HG02885 (cell line): ENCODE data around the gene FCHSD2.

Source experiments
- ATAC-seq: cut with Tn5 transposase; IDR thresholded peaks from one replicate; pipeline ENCODE4 v1.9.1; 2021; ENCODE audit warnings: mild to moderate bottlenecking; ENCODE audit not compliant: unreplicated experiment, poor library complexity

FCHSD2 gene

DNA sequence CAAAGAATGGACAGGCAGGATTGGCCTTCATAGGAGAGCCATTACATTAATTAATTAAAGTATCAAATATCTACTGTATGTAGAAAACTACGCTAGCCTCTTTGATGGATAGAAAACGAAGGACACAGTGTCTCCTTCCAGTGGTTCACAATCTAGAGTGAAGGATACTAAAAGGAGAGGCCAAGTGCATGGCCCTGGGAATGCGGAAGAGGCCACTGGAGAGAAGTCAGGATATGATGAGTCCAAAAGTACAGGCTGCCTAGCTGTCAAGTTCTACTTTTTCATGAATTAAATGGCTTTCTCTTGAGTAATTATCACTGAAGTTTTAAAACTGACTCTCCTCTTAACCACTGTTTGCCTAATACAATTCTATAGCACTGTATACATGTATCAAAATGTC is 286.1 kb downstream of the FCHSD2 start:
- ATAC-seq = no peak

DNA sequence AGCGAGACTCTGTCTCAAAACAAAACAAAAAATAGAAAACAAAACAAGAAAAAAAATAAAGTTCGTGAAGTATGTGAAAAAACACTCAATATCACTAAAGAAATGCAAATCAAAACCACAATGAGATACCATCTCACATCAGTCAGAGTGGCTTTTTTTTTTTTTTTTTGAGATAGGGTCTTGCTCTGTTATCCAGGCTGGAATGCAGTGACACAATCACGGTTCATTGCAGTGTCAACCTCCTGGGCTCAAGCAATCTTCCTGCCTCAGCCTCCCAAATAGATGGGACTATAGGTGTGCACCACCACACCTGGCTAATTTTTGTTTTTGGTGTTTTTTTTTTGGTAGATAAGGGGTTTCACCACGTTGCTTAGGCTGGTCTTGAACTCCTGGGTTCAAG is 290.4 kb downstream of the FCHSD2 start:
- ATAC-seq = no peak

DNA sequence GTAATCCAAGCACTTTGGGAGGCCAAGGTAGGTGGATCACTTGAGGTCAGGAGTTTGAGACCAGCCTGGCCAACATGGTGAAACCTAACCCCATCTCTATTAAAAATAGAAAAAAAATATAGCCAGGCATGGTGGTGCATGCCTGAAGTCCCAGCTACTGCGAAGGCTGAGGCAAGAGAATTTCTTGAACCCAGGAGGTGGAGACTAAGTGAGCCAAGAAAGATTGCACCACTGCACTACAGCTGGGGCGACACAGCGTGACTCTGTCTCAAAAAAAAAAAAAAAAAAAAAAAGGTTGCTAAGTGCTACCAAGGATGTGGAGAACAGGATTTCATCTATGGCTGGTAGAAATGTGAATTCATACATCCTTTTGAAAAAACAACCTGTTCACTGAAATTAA is 291.3 kb downstream of the FCHSD2 start:
- no peak for ATAC-seq

DNA sequence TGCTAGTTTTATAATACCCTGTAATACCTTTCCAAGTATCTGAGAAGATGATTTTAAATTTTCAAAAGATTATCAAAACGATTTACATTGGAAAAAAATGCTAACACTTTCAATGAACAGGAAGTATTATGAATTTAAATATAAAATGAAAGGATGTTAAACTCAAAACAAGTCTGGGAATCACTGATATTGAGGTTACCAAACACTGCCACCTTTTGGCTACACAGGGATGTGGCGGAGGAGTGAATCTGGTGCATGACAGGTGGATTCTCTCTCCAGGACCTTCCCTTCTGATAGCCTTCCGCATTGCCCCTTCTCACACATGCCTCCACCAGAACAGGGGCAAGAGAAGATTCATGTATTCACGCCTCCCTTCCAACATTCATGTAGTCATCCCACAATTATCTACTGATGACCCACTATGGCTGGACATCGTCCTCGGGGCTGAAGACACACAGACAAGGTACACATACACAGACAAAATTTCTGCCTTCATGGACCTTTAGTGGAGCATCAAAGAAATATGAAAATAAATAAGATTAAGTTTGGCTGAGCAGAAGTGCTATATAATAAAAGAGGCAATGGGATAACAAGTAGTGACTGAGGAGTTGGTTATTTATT is 293.2 kb downstream of the FCHSD2 start:
- ATAC-seq = no peak

DNA sequence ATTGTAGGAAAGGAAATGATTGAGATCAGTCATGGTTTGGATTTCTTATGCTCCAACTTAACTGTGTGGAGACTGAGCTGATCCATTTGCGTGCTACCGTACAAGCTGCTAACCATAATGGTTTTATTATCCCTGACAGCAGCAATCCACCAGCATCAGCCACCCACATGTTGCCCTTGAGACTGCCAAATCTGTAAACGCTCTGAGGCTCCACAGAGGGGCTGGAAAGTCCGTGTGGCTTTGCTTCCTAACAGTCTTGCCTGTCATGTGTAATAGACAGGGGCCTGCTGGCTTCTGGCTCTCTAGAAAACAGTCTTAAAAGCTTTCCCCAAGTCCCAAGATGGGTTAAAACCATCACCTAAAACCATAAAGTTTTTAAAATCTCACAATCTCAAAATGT is 297.8 kb downstream of the FCHSD2 start:
- no peak for ATAC-seq

DNA sequence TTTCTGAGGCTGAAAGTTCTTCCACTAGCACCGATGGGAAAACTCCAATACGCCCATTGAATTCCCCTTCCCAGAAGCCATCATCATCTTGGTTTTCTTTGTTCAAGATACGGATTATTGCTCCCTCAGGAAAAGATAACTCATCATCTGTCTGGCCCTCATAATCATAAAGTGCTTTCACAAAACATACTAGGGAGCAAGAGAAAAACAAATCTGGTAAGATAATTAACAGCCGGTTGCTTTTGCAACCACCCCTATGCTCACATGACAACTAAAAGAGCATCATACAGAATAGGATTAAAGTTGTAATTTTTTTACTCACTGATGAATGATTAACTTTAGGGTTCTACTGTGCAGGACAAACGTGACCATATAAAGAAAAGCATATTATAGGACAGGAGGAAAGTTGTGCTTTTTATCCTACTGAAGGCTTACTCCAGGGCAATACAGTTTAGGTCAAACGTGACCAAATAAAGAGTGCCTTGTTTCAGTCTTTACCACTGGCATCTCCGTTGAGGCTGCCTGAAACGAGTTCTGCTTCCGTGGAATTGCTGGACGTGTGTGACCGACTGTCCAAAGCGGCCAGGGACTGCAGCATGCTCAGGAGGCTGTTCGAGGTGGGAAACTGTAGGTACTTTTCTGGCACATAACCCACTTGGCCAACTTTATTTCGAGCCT is 299.3 kb downstream of the FCHSD2 start:
- ATAC-seq = no peak

DNA sequence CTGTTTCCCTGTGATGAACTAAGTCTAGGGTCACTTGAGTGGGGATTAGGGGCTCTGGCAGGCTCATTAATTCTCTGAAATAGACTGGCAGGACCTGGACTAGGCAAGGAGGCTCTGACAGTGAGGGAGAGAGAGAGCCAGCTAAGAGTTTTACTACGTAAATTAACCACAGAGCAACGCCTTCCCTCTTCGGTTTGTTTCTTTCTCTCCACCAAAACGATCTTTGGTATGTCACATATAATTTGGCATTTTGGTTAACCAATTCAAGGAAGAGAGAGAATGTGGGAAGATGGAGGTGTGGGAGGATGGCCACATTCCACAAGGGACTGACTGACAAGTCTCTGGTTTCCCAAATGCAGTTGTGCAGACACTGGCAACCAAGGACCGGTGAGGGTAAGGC is 300.0 kb downstream of the FCHSD2 start:
- ATAC-seq = no peak

DNA sequence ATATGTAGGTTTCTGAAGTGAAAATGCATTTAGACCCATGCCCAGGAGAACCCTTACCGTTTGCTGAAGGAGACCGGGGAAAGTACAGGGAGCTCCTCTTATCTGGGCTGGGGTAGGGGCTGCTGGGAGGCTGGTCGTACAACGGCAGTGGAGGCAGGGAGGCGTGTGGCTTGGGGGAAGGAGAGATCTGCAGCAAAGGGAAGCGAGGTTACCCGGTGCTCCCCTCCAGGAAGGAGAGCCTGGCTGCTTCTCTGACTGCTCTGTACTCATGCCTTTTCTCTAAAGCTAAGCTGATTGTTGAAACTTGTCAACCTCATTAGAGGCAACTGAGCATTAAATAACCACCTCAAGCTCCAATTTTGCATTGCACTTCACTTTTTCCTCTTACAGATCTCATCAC is 300.7 kb downstream of the FCHSD2 start:
- no peak for ATAC-seq

DNA sequence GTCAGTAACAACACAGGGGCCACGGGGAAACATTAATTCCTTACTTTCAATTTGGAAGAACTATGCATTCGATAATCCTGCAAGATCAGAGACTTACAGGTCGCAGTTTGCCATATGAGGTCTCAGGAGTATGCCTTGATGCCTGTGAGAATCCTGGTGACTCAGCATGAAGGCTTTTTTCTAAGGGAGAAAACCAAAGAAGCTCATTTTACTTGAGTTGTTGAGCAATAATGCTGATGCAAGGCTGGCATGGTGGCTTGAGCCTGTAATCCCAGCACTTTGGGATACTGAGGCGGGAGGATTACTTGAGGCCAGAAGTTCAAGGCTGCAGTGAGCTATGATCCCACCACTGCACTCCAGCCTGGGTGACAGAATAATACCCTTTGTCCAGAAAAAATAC is 301.3 kb downstream of the FCHSD2 start:
- ATAC-seq = no peak

DNA sequence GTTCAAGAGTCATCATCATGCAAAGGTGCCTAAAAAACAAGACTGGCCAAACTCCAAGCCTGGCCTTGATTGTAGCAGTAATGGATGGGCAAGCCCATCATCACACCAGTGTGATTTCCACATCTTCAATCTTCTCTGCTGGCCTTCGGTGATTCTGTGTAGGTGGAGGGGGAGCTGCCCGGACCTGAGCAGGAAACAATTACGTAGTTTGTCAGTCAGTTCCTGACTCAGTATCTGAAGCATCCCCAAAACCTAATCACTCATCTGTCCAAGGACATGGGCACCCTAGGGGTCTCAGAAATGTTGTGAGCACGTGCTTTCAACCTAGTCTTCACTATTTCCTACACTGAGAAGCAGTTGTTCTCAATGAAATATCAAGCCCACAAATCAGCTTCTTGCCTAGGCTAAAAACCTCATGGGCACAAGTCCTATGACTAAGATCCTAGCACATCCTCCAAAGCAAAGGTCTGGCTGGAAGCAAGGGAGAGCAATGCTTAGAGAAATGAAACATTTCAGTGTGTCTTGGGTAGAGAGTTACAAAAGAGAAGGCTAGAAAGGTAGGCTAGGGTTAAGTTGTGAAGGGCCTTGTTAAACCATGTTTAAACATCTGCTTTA is 303.3 kb downstream of the FCHSD2 start:
- no peak for ATAC-seq

DNA sequence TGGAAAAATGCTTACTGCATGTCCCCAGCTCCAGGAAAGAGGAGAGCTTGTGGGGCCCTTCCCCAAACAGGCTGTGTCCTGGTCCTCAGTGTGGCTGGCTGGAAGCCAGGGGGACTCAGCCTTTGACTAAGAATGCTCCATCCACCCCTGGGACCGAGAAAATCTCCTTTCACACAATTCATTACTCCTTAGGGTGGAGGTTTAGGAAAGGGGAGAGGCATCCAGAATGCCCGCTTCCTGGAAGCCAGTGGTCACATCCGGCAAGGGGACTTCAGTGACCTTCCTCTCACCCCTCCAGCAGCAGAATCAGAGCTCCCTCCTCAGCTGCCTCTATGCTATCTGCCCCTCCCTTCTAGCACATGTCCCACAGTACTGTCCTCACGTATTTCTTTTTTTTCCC is 306.0 kb downstream of the FCHSD2 start:
- no peak for ATAC-seq

DNA sequence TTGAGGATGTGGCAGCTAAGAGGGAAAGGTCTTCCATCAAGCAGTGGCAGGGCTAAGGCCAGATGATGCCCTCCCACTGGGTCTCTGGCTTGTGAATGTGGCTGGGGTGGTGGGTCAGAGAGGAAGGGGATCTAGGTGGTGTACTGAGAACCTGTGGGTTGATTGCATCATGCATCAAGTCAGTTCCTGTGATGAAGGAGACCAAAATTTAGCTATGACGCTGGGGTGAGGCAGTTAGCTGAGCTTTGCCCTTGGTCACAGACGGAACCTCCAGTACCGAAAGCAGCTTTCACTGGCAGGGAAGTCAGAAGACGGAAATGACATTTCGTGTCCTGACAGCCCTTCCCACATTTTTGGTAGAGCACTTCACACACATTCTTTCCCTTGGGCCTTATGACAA is 307.2 kb downstream of the FCHSD2 start:
- ATAC-seq = no peak

DNA sequence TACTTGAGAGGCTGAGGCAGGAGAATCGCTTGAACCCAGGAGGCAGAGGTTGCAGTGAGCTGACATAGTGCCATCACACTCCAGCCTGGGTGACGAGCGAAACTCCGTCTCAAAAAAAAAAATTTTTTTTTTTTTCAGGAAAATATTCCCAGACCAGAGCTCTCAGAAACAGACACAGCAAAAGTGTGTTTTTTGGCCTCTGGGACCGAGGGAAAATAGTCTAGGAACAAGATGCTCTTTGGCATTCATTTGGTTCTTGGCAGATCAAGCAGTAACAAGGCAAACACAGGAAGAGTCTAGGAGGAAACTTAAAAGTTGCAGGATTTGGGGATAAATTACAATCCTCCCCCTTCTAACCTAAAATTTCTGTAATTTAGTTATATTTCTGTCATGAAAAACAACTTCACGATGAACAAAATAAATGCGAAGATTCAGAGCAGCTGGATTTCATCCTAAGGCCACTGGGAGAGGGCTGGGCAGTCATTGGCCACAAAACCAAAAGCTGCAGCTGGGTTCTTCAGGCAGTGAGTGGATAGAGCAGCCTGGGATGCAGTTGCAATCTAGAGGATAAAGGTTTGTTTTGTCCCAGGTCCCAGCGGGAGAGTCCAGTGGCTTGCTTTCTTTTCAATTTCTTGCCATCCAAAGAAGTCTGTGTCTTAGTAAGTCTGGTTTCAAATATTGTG is 308.2 kb downstream of the FCHSD2 start:
- ATAC-seq = no peak

DNA sequence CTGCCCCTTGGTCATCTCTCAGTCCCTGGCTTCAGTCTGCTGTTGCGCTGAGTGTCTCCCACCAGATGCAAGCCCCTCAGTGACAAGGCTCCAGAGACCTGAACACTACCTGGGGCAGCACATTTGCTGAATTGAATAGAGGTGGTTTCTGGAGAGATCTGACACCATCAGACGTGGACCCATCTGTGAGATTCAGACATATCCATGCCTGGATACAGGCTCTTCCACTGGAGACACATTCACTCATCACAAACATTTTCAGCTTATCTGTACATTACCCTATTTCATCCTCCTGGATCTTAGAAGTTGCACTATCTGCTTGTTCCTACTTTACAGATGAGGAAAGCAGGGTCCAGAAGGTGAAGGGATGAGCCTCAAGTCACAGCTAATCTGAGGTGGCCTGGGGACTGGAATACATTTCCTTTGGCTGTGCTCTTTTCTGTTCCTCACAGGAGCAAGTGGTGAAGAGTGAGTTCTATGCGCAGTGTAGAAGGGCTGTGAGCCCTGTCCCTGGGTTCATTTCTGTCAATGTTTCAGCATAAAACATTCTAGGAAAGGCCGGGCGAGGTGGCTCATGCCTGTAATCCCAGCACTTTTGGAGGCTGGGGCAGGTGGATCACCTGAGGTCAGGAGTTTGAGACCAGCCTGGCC is 308.9 kb downstream of the FCHSD2 start:
- no peak for ATAC-seq

DNA sequence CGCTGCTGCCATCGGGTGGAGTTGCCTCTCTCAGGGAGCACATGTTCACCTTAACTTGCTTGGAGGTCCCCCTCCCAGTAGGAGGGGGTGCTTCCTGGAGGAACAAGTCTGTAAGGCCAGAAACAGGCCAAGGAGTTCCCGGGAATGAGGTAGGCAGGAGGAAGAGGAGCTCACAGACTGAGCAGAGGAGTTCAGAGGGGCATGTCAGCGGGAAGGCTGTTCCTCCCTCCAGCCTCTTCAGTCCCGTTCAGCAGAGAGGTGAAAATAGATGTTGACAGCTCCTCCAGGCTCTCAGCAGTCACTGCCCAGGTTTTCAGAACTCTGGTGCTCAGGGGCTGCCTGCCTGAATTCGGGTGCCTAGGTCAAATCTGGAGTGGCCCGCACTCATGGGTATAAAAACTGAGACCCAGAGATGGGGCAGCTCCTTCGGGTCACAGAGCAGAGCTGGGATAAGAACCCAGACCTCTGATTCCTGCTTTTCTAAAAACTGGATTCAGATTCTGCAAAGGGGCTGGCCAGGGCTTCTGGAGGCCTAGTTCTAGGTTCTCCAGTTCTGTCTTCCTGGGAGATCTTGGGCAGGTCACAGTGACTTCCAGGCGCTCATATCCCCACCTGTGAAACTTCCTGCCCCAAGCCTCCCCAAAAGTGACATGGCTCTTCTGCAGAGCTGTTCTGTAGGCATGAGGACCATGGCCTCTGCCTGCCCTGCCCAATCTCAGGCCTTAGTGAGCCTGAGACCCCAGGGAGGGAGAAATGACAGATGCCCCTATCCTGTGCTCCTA is 309.6 kb downstream of the FCHSD2 start:
- no peak for ATAC-seq

DNA sequence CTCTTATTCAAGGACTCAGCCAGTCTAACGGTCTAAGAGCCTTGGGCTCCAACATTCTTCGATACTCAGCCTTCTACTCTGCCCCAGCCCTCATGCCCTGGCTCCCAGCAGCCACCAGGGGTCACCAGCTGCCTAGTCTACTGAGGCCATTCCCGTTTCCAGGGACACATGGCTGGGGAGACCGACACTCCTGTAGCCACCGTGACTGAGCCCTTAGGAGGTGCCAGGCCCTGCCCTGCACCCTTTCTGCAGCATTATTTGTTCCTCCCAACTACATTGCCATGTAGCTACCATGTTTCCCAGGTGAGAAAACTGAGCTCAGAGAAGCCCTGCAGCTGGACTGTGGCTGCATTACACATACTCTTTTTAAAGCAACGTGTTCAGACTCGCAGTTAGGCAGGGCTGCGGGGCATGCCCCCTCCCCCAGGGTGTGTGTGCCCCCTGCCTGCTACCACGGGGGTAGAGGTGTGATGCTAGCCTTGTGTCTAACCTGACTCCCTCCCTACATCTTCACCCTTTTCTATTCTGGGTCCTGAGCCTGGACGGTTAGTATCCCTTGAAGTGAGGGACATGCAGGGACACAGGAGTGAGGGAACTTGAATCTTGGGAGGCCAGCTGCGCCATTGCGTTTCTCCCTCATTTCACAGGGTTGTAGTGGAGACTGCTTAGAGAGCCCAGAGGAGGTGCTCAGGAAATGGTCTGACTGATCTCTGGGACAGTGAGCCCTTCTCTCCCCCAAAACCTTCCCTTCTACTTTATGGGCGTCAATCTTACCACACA is 310.4 kb downstream of the FCHSD2 start:
- ATAC-seq = no peak

DNA sequence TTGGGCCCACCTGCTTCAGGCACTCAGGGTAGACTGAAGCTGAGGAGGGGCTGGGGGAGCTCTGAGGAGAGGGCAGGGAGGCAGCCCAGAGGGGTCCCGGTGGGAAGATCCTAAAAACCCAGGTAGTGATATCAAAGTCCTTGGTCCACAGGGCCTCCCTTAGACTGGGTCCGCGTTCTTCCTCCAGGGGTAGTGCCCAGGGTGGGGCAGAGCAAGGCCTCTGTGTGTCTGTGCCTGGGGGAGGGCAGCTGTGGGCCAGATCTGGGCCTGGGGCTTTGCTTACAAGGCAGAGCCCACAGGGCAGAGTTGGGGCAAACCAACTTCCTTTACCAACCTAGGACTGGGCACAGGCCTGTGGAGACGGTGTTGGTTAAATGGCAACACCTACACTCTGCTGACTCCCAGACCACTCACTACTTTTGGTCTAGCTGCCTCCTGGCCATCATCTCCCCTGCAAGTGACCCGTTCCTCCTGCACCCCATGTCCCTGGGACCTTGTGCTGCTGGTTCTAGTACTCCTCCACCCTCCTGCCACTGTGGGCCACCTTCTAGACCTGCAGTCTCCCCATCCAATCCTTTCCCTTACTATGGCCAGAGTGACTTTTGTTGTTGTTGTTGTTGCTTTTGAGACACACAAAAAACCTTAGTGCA is 312.1 kb downstream of the FCHSD2 start:
- ATAC-seq = no peak

DNA sequence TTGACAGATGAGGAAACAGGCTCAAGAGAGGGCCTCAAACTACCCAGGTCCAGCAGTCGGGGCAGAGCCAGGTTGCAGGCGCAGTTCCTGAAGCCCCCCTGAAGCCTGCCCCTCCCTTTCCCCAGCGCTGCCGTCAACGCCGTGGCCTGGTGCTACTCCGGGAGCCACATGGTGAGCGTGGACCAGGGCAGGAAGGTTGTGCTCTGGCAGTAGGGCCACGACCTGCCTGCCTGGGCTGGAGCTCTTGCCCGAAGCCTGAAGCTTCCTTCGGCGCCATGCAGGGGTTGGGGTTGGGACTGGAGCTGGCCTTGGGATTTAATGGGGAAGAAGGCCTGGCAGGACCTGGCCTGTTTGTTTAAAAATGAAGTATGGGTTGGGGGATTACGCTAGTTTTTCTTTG is 312.9 kb downstream of the FCHSD2 start:
- no peak for ATAC-seq

DNA sequence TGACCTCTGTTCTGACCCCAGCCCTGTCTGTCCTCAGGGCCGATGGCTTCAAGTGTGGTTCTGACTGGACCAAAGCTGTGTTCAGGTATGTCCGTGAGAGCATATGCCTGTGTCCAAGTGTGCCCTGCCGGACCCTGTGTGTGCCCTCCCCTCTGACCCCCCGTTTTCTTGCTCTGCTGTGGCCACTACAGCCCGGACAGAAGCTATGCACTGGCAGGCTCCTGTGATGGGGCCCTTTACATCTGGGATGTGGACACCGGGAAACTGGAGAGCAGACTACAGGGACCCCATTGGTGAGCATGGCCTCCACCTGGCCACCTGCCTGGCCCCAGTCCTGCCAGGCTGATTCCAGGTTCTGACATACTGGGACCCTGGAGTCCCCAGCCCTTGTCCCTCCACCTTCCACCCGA is 313.4 kb downstream of the FCHSD2 start:
- ATAC-seq = no peak
